ENCODE data around the gene SPEN. TPM values are rescaled to one million over a fixed set of nuclear protein-coding genes. Genes with fewer than 3 reads are reported as not detected.
A peak's percentile ranks its signal among the peaks of the same experiment; 100 is the strongest.

Gene SPEN
- total and polyA plus RNA-seq, 2 of the 13 experiments (the other 11 are each of a cell fraction or from before 2014, with no cell fraction given): 4.8 to 14.0 TPM

- CTCF ChIA-PET (ENCODE audit: low intra/inter-chr PET ratio, low total read pairs): no interaction called here
- H3K27ac ChIP-seq (ENCODE audit: extremely low read length, insufficient read depth, low read length): no peak overlapping the region
- H3K79me2 ChIP-seq (ENCODE audit: insufficient read depth, low read length): no peaks in the 10 kb centered on the region
- DNase-seq (ENCODE audit: low spot score): no peak
- WGBS (ENCODE audit: low lambda C conversion rate): 93% methylated on average over 14 of the region's 14 CpGs
- ATAC-seq: no peak
- H3K4me1 ChIP-seq (ENCODE audit: insufficient read depth, low read length): peaks cover 26% of the 10 kb centered on the region
- peaks cover 44 to 76% of the 10 kb centered on the region in 2 experiments; a peak in 4 of 5 replicates for H3K36me3 ChIP-seq (replicated peaks in 1 of 2; ENCODE audit: control insufficient read depth in 1 of 2, insufficient read depth in 2 of 2, low read length in 2 of 2)
- no peak overlapping the region for H3K9ac ChIP-seq (ENCODE audit: insufficient read depth, low read depth, low read length)
- no peak for FAIRE-seq
- intact Hi-C loops (cut with micrococcal nuclease; ENCODE audit: unreplicated experiment) (no loop called here), in situ Hi-C loops (cut with HindIII; ENCODE audit: extremely low pct_ligation_motif_present, low pct_unique_long_range_greater_than_20kb) (no loop called here)
- no peaks in the 10 kb centered on the region for H3K27me3 ChIP-seq (ENCODE audit: control insufficient read depth in 1 of 2, insufficient read depth in 2 of 2, low read length in 2 of 2)
- H3K4me3 ChIP-seq (replicated peaks in 1 of 3; ENCODE audit: insufficient read depth in 1 of 3, low read depth in 2 of 3, low read length in 3 of 3): no peak overlapping the region
- no TSS peak for BruUV-seq (replicated peaks)
- H3K9me3 ChIP-seq (ENCODE audit: low read length): no peaks in the 10 kb centered on the region
- POLR2A ChIA-PET: no interaction called here
- no peak overlapping the region for H3K4me2 ChIP-seq (ENCODE audit: low read depth, low read length)
- 0 out of 2 replicates have a peak, but pooled peaks have one; percentile 15 for TF ChIP-seq ZFP91 (CRISPR knock-in tag; IDR thresholded peaks at IDR 0.05; ENCODE audit: borderline replicate concordance)
- peak; percentile 25; the same call in 1 of the 2 replicates for TF ChIP-seq CTCF (CRISPR knock-in tag; IDR thresholded peaks at IDR 0.05)
- TF ChIP-seq, protein P1, sequence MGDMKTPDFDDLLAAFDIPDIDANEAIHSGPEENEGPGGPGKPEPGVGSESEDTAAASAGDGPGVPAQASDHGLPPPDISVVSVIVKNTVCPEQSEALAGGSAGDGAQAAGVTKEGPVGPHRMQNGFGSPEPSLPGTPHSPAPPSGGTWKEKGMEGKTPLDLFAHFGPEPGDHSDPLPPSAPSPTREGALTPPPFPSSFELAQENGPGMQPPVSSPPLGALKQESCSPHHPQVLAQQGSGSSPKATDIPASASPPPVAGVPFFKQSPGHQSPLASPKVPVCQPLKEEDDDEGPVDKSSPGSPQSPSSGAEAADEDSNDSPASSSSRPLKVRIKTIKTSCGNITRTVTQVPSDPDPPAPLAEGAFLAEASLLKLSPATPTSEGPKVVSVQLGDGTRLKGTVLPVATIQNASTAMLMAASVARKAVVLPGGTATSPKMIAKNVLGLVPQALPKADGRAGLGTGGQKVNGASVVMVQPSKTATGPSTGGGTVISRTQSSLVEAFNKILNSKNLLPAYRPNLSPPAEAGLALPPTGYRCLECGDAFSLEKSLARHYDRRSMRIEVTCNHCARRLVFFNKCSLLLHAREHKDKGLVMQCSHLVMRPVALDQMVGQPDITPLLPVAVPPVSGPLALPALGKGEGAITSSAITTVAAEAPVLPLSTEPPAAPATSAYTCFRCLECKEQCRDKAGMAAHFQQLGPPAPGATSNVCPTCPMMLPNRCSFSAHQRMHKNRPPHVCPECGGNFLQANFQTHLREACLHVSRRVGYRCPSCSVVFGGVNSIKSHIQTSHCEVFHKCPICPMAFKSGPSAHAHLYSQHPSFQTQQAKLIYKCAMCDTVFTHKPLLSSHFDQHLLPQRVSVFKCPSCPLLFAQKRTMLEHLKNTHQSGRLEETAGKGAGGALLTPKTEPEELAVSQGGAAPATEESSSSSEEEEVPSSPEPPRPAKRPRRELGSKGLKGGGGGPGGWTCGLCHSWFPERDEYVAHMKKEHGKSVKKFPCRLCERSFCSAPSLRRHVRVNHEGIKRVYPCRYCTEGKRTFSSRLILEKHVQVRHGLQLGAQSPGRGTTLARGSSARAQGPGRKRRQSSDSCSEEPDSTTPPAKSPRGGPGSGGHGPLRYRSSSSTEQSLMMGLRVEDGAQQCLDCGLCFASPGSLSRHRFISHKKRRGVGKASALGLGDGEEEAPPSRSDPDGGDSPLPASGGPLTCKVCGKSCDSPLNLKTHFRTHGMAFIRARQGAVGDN (CRISPR knock-in tag; IDR thresholded peaks at IDR 0.05): peak; percentile 40
- TF ChIP-seq MXD1 (CRISPR knock-in tag; IDR thresholded peaks at IDR 0.05): no peak
- TF ChIP-seq ZNF10 (CRISPR knock-in tag; IDR thresholded peaks at IDR 0.05; ENCODE audit: borderline replicate concordance, low read depth): no peak
- peak; percentile 36 for TF ChIP-seq AGO2 (optimal IDR thresholded peaks at IDR 0.05; ENCODE audit: low read depth, low read length)
- no peak overlapping the region for H2AFZ ChIP-seq (ENCODE audit: low read length)
- peaks cover 7% of the 10 kb centered on the region; the same call in 1 of the 2 replicates for H4K20me1 ChIP-seq (ENCODE audit: insufficient read depth, low read length)
These were observed 90.2 kb downstream of the SPEN start for GRCh38 chr1:15937706-15938168.
